Naive thymus-derived CD8-positive, alpha-beta T cell (primary cell): Measurements from ENCODE around the gene APOL2. TPM values are rescaled to one million over a fixed set of nuclear protein-coding genes. Genes with fewer than 3 reads are reported as not detected.
"Not testable (repeated sequence)": the region's sequence is repeated elsewhere in the genome, so short reads cannot be mapped to it uniquely, and the experiment has no call there.

Experiments used
- ATAC-seq, 2 donors: fragments of 150-1000 bp; cut with Tn5 transposase in 1 of 2; sonication (Bioruptor Pico), chemical (Tn5 transposase) in 1 of 2; 1 replicate in 1 of 2; 2 replicates in 1 of 2; pipeline ENCODE4 v1.10.0; 2021; ENCODE audit warnings: mild to moderate bottlenecking in 2 of 2, moderate library complexity in 2 of 2
- POLR2A ChIA-PET: fragments of 350-600 bp; sonication (Branson Sonifier 250); formaldehyde crosslinking; loops from one replicate; lab custom pipeline; 2021; ENCODE audit warnings: antibody characterized with exemption; lab: Charles Lee
- DNase-seq, 10 donors: peaks; one replicate each; pipeline versions ENCODE4 v3.0.0 to v3.0.0-alpha.2; 2020 to 2022
- H3K27ac Mint-ChIP-seq, 10 donors: one replicate each; pipeline ENCODE4 v1.8.0; 2020 to 2022; ENCODE audit warnings: mild to moderate bottlenecking in 10 of 10, mixed read lengths in 10 of 10, moderate library complexity in 4 of 10, inconsistent platforms in 1 of 10
- H3K27me3 Mint-ChIP-seq, 5 donors: one replicate each; pipeline ENCODE4 v1.8.0; 2021 to 2022; ENCODE audit warnings: mixed read lengths in 5 of 5
- H3K36me3 Mint-ChIP-seq, 3 donors: one replicate each; pipeline ENCODE4 v1.8.0; 2020 to 2022; ENCODE audit warnings: mixed read lengths in 3 of 3, mild to moderate bottlenecking in 2 of 3, inconsistent platforms in 1 of 3
- H3K4me1 Mint-ChIP-seq, 4 donors: one replicate each; pipeline ENCODE4 v1.8.0; 2021 to 2022; ENCODE audit warnings: mixed read lengths in 4 of 4
- H3K4me3 Mint-ChIP-seq, 10 donors: one replicate each; pipeline ENCODE4 v1.8.0; 2020 to 2022; ENCODE audit warnings: mild to moderate bottlenecking in 10 of 10, mixed read lengths in 10 of 10, moderate library complexity in 6 of 10, inconsistent platforms in 1 of 10
- H3K9me3 Mint-ChIP-seq, 9 donors: one replicate each; pipeline ENCODE4 v1.8.0; 2020 to 2022; ENCODE audit warnings: mixed read lengths in 9 of 9, mild to moderate bottlenecking in 3 of 9, inconsistent platforms in 1 of 9, moderate library complexity in 1 of 9
- polyA plus RNA-seq, 3 donors: library from polyadenylated mRNA; unstranded; fragments of 300-500 nt; fragmentation: Illumina TruSeq; gene quantifications; one replicate each; pipeline ENCODE4 v1.2.3, GENCODE V29; 2021
- total RNA-seq, 8 experiments: library from RNA in 2 of 8; stranded (reverse) in 2 of 8; gene quantifications; one replicate each; pipeline ENCODE4 v1.2.3 and lab custom pipeline; 2021 to 2026

The APOL2 gene
- total and polyA plus RNA-seq, 5 experiments from 2014 or later = 11.7 to 64.1 (median 16.4) TPM

DNA sequence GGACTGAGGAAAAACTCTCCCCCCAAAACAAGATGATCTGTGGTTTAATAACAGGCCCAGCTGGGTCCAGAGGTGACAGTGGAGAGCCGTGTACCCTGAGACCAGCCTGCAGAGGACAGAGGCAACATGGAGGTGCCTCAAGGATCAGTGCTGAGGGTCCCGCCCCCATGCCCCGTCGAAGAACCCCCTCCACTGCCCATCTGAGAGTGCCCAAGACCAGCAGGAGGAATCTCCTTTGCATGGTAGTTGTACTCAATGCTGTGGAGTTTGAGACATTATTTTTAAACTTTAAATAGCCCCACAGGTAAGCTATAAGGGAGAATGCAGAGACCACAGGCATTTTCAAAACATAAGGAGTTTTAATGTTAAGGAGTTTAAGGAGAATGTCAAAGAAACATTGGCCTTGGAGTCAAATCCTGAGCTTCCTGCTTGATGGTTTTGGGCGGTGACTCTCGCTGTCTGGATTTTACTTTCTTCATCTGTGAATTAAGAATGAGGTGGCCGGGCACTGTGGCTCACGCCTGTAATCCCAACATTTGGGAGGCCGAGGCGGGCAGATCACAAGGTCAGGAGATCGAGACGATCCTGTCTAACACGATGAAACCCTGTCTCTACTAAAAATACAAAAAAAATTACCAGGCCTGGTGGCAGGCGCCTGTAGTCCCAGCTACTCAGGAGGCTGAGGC lies 20.4 kb upstream of the APOL2 start:
- H3K27me3 Mint-ChIP-seq = no peaks in the 10 kb centered on the region
- H3K4me3 Mint-ChIP-seq = peak overlapping the region in 2 of 10 donors; percentile 49 to 69
- no peaks in the 10 kb centered on the region for H3K9me3 Mint-ChIP-seq
- H3K4me1 Mint-ChIP-seq = peaks cover 25 to 41% (median 39%) of the 10 kb centered on the region in 4 donors
- peaks cover 0 to 72% (median 20%) of the 10 kb centered on the region in 3 donors for H3K36me3 Mint-ChIP-seq
- ATAC-seq (no peak), DNase-seq (no peak)
- H3K27ac Mint-ChIP-seq = peak overlapping the region in 6 of 10 donors; percentile 44 to 91 (median 82)
- POLR2A ChIA-PET = no interaction called here

DNA sequence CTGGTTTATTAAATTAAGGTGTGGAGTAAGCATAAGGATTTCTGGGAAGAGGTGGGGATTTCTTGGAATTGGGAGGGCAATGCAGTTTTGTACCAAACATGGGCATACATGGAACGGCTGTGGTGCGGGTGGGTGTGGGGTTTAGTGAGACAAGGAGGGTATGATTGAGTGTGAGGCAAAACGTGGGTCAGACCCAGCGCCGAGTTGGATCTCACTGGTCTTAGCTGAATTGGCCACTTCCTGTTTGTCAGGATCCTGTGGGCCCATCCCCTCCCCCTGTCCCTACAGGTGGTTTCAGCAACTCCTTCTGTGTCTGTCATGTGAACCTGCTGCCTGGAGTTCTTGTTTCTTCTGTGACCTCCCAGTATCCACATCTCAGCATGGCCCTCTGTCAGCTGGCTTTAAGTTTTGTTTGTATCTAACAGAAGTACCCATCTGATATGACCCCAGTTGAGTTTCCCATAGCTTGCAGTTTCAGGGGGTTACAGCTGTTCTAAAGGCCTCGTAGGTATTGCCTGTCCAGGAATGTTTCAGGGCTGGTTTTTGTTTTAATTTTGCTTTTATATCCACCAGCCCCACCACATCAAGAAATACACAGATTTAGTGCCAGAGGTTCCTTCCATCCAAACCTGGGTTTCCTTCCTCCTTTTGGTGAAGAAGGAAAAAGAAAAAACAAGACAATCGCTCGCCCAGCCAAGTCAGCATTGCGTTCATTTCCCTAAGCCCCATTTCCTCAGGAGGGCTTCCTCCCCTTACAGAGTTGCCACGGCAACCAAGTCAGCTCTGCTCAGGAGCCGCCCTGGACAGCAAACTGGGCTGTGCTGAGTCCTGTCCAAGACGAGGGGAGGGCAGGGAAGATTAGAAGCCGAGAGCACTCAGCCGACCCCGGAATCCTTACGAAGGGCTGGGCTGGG lies 19.6 kb upstream of the APOL2 start:
- POLR2A ChIA-PET = no interaction called here
- no peak for DNase-seq
- Mint-ChIP-seq H3K27ac (peak overlapping the region; percentile 73 to 91 (median 87)), H3K4me1 (peaks cover 28 to 49% (median 46%) of the 10 kb centered on the region in 4 donors), H3K4me3 (peak overlapping the region in 9 of 10 donors; percentile 28 to 70 (median 54)), H3K27me3 (no peaks in the 10 kb centered on the region), H3K9me3 (no peaks in the 10 kb centered on the region), H3K36me3 (peaks cover 0 to 69% (median 21%) of the 10 kb centered on the region in 3 donors)
- peak; percentile 50 to 54 for ATAC-seq

DNA sequence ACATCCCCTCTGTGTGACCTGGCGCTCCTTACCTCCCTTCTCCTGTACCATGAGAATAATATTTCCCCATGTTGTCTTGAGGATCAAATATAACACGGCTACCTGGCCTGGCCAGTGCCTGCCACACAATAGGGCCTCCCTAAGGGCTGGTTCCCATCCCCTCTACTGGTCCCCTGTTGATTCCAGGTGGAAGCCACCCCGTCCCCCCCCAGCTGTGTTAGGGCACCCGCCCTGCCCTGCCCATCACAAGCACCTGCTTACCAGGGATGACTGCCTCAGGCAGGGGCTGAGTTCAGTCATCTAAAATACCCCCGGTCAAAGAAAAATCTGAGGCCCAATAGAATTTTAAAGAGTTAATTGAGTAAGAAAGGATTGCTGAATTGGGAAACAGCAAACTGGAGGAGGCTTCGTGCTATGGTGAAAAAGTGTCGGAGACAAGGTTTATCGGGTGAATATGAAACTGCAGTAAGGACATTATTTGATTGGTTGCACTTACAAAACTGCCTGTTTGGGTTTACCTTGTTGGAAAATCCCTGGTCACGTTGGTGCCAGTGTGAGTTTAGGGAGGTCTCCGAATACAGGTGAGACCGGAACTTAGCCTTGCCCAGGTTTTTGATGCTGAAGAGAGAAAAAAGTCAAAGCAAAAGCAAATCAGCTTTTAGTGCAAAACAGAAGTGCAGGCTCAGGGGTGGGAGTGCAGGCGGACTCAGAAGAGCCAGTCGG lies 18.8 kb upstream of the APOL2 start:
- Mint-ChIP-seq H3K4me3 (peak overlapping the region in 8 of 10 donors; percentile 28 to 70 (median 60)), H3K36me3 (peaks cover 0 to 61% (median 21%) of the 10 kb centered on the region in 3 donors), H3K4me1 (peaks cover 33 to 57% (median 55%) of the 10 kb centered on the region in 4 donors), H3K9me3 (no peaks in the 10 kb centered on the region), H3K27ac (peak overlapping the region; percentile 73 to 91 (median 87)), H3K27me3 (no peaks in the 10 kb centered on the region)
- POLR2A ChIA-PET = no interaction called here
- ATAC-seq (peak in 1 of 2 donors; percentile 14), DNase-seq (no peak)

DNA sequence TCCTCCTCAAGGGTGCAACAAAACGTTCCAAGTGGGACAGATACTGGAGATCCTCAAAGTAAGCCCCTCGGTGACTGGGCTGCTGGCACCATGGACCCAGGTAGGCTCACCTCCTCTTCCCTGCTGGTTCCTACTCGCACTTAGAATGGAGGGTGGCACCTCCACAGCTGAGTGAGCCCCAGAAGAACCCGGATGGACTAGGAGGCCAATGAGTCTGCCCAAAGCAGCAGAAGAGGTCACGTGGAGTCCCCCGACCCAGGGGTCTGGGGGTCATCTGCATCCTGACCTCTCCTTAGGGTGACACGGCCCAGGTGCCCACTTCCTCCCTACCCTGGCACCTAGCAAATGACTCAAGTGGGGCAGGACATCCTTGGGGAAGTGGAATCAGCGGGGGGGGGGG lies 18.0 kb upstream of the APOL2 start:
- ATAC-seq (no peak), DNase-seq (no peak)
- Mint-ChIP-seq H3K27me3 (no peaks in the 10 kb centered on the region), H3K4me3 (peak overlapping the region in 1 of 10 donors; percentile 20), H3K4me1 (peaks cover 40 to 64% (median 63%) of the 10 kb centered on the region in 4 donors), H3K27ac (peak overlapping the region in 5 of 10 donors; percentile 25 to 75 (median 29)), H3K9me3 (no peaks in the 10 kb centered on the region), H3K36me3 (peaks cover 0 to 53% (median 21%) of the 10 kb centered on the region in 3 donors)
- POLR2A ChIA-PET = no interaction called here

DNA sequence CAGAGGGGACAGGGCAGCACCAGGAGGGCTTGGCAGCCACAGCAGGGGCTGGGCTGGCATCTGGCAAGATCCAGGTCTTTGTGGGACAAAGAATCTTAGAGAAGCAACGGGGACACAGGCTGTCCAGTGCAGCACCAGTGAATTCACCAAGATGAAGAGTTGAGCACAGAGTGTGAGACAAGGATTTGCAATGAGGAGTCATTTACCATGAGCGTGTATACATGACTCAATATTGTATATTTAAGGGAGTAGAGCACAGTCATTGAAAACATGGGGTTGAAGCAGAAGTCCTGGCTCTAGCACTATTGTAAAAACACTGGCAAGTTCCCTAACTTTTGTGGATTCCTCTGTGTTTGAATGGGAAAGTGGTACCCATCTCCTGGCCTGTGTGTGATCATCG lies 17.2 kb upstream of the APOL2 start:
- Mint-ChIP-seq H3K27ac (peak overlapping the region in 8 of 10 donors; percentile 1 to 80 (median 57)), H3K4me1 (peaks cover 40 to 65% (median 63%) of the 10 kb centered on the region in 4 donors), H3K4me3 (peak overlapping the region in 4 of 10 donors; percentile 2 to 31 (median 5)), H3K9me3 (no peaks in the 10 kb centered on the region), H3K27me3 (no peaks in the 10 kb centered on the region), H3K36me3 (peaks cover 0 to 46% (median 16%) of the 10 kb centered on the region in 3 donors)
- DNase-seq (no peak), ATAC-seq (no peak)
- POLR2A ChIA-PET = no interaction called here

DNA sequence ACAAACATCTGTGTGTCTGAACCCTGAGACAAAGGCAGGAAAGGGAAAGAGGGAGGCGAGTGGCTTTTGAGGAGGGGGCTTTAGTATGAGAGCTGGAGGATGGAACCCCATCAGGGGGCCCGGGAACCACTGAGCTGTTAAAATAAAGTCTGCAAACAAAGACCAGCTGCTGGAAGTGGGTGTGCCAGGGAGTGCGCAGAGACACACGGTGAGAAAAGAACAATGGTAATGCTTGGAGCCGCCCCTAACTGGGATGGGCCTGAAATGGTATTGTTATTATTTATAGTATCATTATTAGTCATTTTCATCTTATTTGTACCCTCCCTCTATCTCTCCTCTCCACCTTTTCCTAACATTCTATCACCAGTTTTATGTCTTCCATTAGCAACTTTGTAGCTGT lies 16.2 kb upstream of the APOL2 start:
- peak overlapping the region in 6 of 10 donors; percentile 26 to 42 (median 37) for H3K4me3 Mint-ChIP-seq
- H3K4me1 Mint-ChIP-seq = peaks cover 40 to 65% (median 62%) of the 10 kb centered on the region in 4 donors
- H3K27me3 Mint-ChIP-seq, POLR2A ChIA-PET, H3K9me3 Mint-ChIP-seq, ATAC-seq, DNase-seq: not testable (repeated sequence)
- H3K36me3 Mint-ChIP-seq = peaks cover 0 to 39% (median 9%) of the 10 kb centered on the region in 3 donors
- H3K27ac Mint-ChIP-seq = peak overlapping the region in 4 of 10 donors; percentile 10 to 68 (median 48)

DNA sequence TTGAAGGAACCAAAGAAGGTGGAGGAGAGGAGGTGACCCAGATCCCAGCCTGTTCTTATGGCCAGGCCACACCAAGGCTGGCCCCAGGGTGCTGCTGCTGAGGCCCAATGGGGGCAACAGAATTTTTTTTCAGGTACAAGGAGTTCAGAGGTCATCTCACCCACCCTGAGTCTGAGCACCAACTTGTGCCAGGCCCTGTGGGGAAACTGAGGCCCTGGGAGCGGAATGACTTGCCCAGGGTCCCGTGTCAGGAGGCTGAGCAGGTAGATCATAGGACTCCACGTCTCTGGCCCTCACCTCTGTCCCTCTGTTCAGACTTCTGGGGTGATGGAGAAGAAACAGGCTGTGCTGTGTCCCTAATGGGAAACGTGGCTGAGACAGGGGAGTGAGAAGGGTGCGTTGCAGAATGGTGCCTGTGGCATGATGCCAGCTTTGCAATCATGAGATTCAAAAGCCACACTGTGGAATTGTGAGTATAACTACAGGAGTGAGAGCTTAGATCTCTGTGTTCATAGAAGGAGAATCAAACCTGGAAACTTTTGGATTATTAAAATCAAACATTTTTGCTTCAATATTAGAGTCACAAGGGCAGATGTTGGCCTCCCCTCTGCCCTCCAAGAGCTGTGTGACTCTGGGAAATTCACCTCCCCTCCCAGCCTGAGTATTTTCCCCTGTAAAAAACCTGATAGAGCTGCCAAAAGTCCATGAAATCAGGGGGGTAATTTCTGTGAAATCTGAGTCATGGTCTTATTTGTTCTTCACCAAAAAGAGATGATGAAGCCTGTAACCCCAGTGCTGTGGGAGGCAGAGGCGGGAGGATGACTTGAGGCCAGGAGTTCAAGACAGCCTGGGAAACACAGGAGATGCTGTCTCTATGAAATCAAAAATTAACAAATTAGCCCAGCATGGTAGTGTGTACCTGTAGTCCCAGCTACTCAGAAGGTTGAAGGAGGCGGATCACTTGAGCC lies 14.5 kb upstream of the APOL2 start:
- POLR2A ChIA-PET = interaction anchor here (0.6 to 2.5 kb wide), 5 partner anchors 10 to 513 kb away, joined by 3 to 10 read pairs (median 3); partner anchors contain the start of gene APOL2
- Mint-ChIP-seq H3K4me3 (peak overlapping the region; percentile 90 to 98 (median 95)), H3K9me3 (peaks cover 0 to 4% (median 0%) of the 10 kb centered on the region in 9 donors), H3K27ac (peak overlapping the region; percentile 90 to 98 (median 96)), H3K4me1 (peaks cover 37 to 58% (median 54%) of the 10 kb centered on the region in 4 donors), H3K36me3 (peaks cover 0 to 28% (median 6%) of the 10 kb centered on the region in 3 donors), H3K27me3 (no peaks in the 10 kb centered on the region)
- DNase-seq = no peak
- ATAC-seq = peak in 1 of 2 donors; percentile 15

DNA sequence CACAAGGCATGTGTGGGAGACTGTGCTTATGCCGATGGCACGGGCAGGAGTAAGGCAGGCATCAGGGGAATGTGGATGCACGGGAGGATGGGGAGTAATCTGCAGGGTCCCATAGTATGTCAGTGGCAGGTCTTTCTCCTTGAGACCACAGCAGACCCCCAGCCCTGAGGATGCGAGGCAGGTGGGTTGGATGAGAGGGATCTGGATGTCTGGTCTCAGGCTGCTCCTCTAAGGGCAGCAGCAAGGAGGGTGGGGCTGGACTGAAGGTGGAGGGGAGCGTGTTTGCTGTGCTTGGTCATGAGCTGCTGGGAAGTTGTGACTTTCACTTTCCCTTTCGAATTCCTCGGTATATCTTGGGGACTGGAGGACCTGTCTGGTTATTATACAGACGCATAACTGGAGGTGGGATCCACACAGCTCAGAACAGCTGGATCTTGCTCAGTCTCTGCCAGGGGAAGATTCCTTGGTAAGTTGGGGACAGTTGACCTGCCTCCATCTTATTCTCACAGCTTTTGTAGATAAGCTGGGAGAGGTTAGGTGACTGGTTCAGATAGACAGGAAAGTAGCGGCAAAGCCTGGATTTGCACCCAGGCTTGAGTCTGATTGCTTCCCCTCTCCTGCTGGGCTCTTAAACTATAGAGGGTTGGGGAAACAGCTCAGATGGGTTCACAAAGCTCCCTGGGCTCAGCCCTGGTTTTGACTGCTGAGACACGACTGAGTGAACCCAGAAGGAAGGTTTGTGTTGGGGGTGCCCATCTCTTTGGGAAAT lies 13.6 kb upstream of the APOL2 start, which contains the start of gene APOL1:
Gene APOL1 (plus strand): TSS at position 380 of the 769 bp plus-strand sequence. CDS start 1,823 bp downstream, outside the sequence.
- Mint-ChIP-seq H3K9me3 (peaks cover 0 to 5% (median 0%) of the 10 kb centered on the region in 9 donors), H3K36me3 (peaks cover 0 to 21% (median 6%) of the 10 kb centered on the region in 3 donors), H3K4me3 (peak within 1 kb of the TSS; percentile 90 to 98 (median 95)), H3K4me1 (peaks cover 29 to 49% (median 46%) of the 10 kb centered on the region in 4 donors), H3K27me3 (no peaks in the 10 kb centered on the region), H3K27ac (peak within 1 kb of the TSS; percentile 90 to 98 (median 96))
- DNase-seq = peak in 6 of 10 donors; percentile 21 to 66 (median 49)
- ATAC-seq = peak; percentile 91 to 95
- POLR2A ChIA-PET = interaction anchor here (0.5 to 2.5 kb wide), 6 partner anchors 9 to 277 kb away, joined by 3 to 10 read pairs (median 3); partner anchors contain the start of gene APOL2

DNA sequence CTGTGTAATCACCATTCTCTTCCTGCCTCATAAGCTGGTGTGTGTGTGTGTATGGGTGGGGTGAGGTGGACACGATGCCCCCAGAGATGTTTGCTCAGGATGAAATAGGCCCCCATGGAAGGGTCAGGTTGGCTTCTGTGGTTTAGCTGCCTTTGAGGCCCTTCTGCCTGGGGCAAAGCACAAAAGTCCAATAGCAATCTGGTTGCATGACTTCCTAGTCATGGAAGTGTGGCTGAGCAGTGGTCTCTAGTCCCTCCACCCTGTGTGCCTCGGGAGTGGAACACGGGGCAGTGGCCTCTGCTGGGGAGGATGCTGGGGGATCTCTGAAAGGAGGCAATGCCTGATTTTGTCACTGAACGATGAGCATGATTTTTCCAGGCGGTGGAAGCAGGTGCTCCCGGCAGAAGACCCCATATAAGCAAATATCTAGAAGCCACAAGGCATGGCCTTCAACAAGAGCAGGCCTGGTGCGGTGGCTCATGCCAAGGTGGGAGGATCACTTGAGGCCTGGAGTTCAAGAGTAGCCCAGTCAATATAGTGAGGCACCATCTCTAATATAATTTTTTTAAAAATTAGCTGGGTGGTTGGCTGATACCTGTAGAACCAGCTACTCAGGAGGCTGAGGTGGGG lies 12.8 kb upstream of the APOL2 start:
- not testable (repeated sequence) for H3K9me3 Mint-ChIP-seq, H3K27me3 Mint-ChIP-seq, DNase-seq, ATAC-seq
- Mint-ChIP-seq H3K36me3 (peaks cover 0 to 17% (median 4%) of the 10 kb centered on the region in 3 donors), H3K4me3 (peak overlapping the region; percentile 90 to 98 (median 95)), H3K27ac (peak overlapping the region in 8 of 10 donors; percentile 0 to 97 (median 93)), H3K4me1 (peaks cover 28 to 47% (median 41%) of the 10 kb centered on the region in 4 donors)
- POLR2A ChIA-PET = interaction anchor here (1.0 to 2.5 kb wide), 3 partner anchors 8 to 57 kb away, joined by 3 to 10 read pairs (median 7); partner anchors contain the start of gene APOL2
